Stomach (tissue), 4 donors: Measurements from ENCODE around the gene KCNAB1.

Source experiments
- EP300 ChIP-seq: sonication (generic); formaldehyde crosslinking; IDR thresholded peaks from one replicate; pipeline ENCODE4 v1.6.1; 2017; ENCODE audit warnings: antibody characterized with exemption
- POLR2A ChIP-seq, 4 donors: fragments of 450-650 bp; IDR thresholded peaks; one replicate each; pipeline ENCODE4 v1.6.1; 2016; ENCODE audit warnings: antibody characterized with exemption in 4 of 4, control low read depth in 2 of 4, mild to moderate bottlenecking in 1 of 4, moderate library complexity in 1 of 4
- POLR2AphosphoS5 ChIP-seq, 3 donors: sonication (generic); formaldehyde crosslinking; IDR thresholded peaks; one replicate each; pipeline ENCODE4 v1.6.1; 2016; ENCODE audit warnings: antibody characterized with exemption in 3 of 3
- TF ChIP-seq, protein P1 (sequence below), 7 experiments: fragments of 450-650 bp in 4 of 7; fragments of 200-600 bp in 3 of 7; sonication (generic) in 3 of 7; IDR thresholded peaks; one replicate each; pipeline ENCODE4 v1.5.1; 2016 to 2019; ENCODE audit warnings: antibody characterized with exemption in 7 of 7, control low read depth in 2 of 7, mild to moderate bottlenecking in 1 of 7

DNA sequence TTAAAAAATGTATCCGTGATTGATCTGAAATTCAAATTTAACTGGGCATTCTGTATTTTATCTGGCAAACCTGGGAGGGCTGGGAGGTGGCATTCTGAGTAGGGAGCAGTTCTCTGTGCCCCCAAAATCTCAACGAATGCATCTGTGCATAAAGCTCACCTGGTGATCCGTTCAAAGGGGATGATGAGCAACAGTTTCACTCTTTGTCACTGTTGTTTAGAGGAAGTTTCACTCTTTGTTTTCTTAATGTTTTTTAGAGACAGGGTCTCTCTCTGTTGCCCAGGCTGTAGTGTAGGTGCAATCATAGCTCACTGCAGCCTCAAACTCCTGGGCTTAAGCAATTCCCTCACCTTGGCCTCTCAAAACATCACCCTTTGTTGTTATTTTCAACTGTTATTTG is 247.8 kb downstream of the KCNAB1 start:
- TF ChIP-seq, protein P1, sequence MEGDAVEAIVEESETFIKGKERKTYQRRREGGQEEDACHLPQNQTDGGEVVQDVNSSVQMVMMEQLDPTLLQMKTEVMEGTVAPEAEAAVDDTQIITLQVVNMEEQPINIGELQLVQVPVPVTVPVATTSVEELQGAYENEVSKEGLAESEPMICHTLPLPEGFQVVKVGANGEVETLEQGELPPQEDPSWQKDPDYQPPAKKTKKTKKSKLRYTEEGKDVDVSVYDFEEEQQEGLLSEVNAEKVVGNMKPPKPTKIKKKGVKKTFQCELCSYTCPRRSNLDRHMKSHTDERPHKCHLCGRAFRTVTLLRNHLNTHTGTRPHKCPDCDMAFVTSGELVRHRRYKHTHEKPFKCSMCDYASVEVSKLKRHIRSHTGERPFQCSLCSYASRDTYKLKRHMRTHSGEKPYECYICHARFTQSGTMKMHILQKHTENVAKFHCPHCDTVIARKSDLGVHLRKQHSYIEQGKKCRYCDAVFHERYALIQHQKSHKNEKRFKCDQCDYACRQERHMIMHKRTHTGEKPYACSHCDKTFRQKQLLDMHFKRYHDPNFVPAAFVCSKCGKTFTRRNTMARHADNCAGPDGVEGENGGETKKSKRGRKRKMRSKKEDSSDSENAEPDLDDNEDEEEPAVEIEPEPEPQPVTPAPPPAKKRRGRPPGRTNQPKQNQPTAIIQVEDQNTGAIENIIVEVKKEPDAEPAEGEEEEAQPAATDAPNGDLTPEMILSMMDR (IDR thresholded peaks at IDR 0.05), result no peak
- TF ChIP-seq EP300, result no peak
- TF ChIP-seq POLR2A (IDR thresholded peaks at IDR 0.05), result no peak
- TF ChIP-seq POLR2AphosphoS5 (IDR thresholded peaks at IDR 0.05), result no peak
